DND-41 (cell line): ENCODE measurements around the gene CDS2.

ENCODE experiments used
- ATAC-seq: fragments of 200-7000 bp; cut with Tn5 transposase; 3 replicates; pipeline ENCODE4 v1.9.1; 2021; ENCODE audit warnings: low read depth; ENCODE audit not compliant: insufficient read depth
- DNase-seq: peaks from one replicate; pipeline ENCODE4 v3.0.0-alpha.2; 2020
- H2AFZ ChIP-seq: 2 replicates; pipeline ENCODE4 v1.6.0; 2012; ENCODE audit warnings: low read depth, low read length
- H3K27ac ChIP-seq: 2 replicates; pipeline ENCODE4 v1.5.1; 2012; ENCODE audit warnings: low read length, inconsistent platforms
- H3K27me3 ChIP-seq: fragments of 200-600 bp; sonication (generic); 2 replicates; pipeline ENCODE4 v1.6.0; 2012; ENCODE audit warnings: low read length, mild to moderate bottlenecking, inconsistent platforms; ENCODE audit not compliant: insufficient read depth, poor library complexity
- H3K36me3 ChIP-seq: 2 replicates; pipeline ENCODE4 v1.5.1; 2012; ENCODE audit warnings: low read length, inconsistent platforms; ENCODE audit not compliant: insufficient read depth
- H3K4me1 ChIP-seq: 2 replicates; pipeline ENCODE4 v1.5.1; 2012; ENCODE audit warnings: mild to moderate bottlenecking, low read length; ENCODE audit not compliant: insufficient read depth
- H3K4me2 ChIP-seq: 2 replicates; pipeline ENCODE4 v1.6.0; 2012; ENCODE audit warnings: mild to moderate bottlenecking, moderate library complexity, low read length, inconsistent platforms; ENCODE audit not compliant: insufficient read depth
- H3K4me3 ChIP-seq, 2 experiments: fragments of 200-600 bp in 1 of 2; shearing (Covaris generic) in 1 of 2; 2 replicates each; pipeline ENCODE4 v1.5.1; 2012 to 2016; ENCODE audit warnings: inconsistent platforms in 2 of 2, low read length in 2 of 2, mild to moderate bottlenecking in 2 of 2, low read depth in 1 of 2, moderate library complexity in 1 of 2
- H3K79me2 ChIP-seq: 2 replicates; pipeline ENCODE4 v1.6.0; 2012; ENCODE audit warnings: low read length, inconsistent platforms; ENCODE audit not compliant: insufficient read depth
- H3K9ac ChIP-seq: 2 replicates; pipeline ENCODE4 v1.6.0; 2012; ENCODE audit warnings: low read depth, mild to moderate bottlenecking, inconsistent platforms, low read length, moderate library complexity
- H3K9me3 ChIP-seq: 2 replicates; pipeline ENCODE4 v1.5.1; 2012; ENCODE audit warnings: low read length, moderate library complexity, mild to moderate bottlenecking, inconsistent platforms; ENCODE audit not compliant: insufficient read depth, severe bottlenecking
- H4K20me1 ChIP-seq: 2 replicates; pipeline ENCODE4 v1.6.0; 2012; ENCODE audit warnings: low read length; ENCODE audit not compliant: insufficient read depth
- EZH2 ChIP-seq: IDR thresholded peaks from 3 replicates; pipeline ENCODE4 v1.6.1; 2012; ENCODE audit warnings: borderline replicate concordance, low read depth, mild to moderate bottlenecking, moderate library complexity, low read length, inconsistent platforms; ENCODE audit not compliant: severe bottlenecking
- TF ChIP-seq, protein P1 (sequence below): IDR thresholded peaks from 2 replicates; pipeline ENCODE4 v1.5.1; 2012; ENCODE audit warnings: borderline replicate concordance, low read length, moderate library complexity, mild to moderate bottlenecking; ENCODE audit not compliant: poor library complexity, severe bottlenecking; ENCODE audit errors: extremely low read depth

CDS2 gene

DNA sequence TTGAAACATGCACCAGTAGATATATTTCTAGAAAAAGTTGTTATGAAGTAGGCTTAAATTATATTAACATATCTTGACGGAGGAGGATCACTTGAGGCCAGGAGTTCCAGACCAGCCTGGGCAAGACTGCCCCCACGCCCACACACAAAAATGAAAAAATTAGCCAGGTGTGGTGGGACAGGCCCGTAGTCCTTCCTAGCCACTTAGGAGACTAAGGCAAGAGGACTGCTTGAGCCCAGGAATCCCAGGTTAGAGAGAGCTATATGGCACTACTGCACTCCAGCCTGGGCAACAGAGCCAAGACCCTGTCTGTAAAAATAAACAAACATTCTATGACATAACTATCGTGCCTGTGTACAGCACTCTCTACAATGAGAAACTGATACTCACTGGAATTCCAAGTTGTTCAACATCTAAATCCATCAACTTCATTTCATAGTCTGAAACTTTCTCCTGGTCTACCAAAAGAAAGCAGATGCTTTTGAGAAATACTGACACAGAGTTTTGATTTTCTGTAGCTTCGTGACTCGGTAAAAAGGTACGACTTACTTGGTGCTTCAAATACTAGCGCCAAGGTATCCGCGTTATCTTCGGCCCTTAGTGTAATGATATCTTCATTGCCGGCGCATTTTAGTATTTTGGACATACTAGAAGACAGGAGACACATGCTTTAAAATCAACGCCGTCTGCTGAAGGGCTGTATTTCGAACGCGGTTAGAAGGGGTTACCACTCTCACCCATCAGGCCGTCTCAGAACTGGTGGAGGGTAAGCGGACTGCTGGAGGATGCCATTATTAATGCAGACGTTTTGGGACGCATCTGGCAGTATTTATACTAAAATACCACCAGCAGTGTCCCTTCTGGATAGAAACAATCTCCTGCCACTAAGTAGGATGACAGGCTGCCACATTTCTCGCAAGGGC is 8.3 kb upstream of the CDS2 start:
- Histone ChIP-seq H3K4me3 (peak overlapping the region; percentile 57 to 97), H3K27ac (peak overlapping the region; percentile 100), H2AFZ (peak overlapping the region; percentile 91), H3K9me3 (no peaks in the 10 kb centered on the region), H3K9ac (peak overlapping the region; percentile 99), H4K20me1 (peaks cover 50% of the 10 kb centered on the region), H3K79me2 (peaks cover 78% of the 10 kb centered on the region), H3K4me1 (peaks cover 65% of the 10 kb centered on the region), H3K4me2 (peak overlapping the region; percentile 88), H3K27me3 (no peaks in the 10 kb centered on the region), H3K36me3 (peaks cover 61% of the 10 kb centered on the region)
- DNase-seq (no peak), ATAC-seq (no peak)
- no peak for TF ChIP-seq EZH2
- TF ChIP-seq, protein P1, sequence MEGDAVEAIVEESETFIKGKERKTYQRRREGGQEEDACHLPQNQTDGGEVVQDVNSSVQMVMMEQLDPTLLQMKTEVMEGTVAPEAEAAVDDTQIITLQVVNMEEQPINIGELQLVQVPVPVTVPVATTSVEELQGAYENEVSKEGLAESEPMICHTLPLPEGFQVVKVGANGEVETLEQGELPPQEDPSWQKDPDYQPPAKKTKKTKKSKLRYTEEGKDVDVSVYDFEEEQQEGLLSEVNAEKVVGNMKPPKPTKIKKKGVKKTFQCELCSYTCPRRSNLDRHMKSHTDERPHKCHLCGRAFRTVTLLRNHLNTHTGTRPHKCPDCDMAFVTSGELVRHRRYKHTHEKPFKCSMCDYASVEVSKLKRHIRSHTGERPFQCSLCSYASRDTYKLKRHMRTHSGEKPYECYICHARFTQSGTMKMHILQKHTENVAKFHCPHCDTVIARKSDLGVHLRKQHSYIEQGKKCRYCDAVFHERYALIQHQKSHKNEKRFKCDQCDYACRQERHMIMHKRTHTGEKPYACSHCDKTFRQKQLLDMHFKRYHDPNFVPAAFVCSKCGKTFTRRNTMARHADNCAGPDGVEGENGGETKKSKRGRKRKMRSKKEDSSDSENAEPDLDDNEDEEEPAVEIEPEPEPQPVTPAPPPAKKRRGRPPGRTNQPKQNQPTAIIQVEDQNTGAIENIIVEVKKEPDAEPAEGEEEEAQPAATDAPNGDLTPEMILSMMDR = no peak

DNA sequence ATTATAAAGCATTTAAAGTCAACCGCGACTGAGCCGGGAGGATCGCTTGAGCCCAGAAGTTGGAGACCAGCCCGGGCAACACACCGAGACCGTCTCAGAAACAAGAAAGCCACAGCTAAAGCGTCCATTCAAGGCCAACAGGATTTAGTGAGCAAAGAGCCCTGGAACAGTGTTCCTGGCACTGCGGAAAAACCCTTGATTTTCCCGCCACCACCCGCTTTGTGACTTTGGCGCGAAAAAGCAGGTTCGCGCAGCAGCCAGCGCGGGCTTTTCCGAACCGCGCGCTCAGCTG is 7.7 kb upstream of the CDS2 start:
- Histone ChIP-seq H3K36me3 (peaks cover 55% of the 10 kb centered on the region), H3K4me1 (peaks cover 59% of the 10 kb centered on the region), H3K9me3 (no peaks in the 10 kb centered on the region), H3K4me3 (peak overlapping the region; percentile 57 to 97), H3K27me3 (no peaks in the 10 kb centered on the region), H3K4me2 (peak overlapping the region; percentile 88), H4K20me1 (peaks cover 50% of the 10 kb centered on the region), H3K79me2 (peaks cover 78% of the 10 kb centered on the region), H3K9ac (peak overlapping the region; percentile 99), H3K27ac (peak overlapping the region; percentile 100), H2AFZ (peak overlapping the region; percentile 91)
- no peak for TF ChIP-seq EZH2
- TF ChIP-seq, protein P1 = peak; percentile 3
- DNase-seq (no peak), ATAC-seq (no peak)

DNA sequence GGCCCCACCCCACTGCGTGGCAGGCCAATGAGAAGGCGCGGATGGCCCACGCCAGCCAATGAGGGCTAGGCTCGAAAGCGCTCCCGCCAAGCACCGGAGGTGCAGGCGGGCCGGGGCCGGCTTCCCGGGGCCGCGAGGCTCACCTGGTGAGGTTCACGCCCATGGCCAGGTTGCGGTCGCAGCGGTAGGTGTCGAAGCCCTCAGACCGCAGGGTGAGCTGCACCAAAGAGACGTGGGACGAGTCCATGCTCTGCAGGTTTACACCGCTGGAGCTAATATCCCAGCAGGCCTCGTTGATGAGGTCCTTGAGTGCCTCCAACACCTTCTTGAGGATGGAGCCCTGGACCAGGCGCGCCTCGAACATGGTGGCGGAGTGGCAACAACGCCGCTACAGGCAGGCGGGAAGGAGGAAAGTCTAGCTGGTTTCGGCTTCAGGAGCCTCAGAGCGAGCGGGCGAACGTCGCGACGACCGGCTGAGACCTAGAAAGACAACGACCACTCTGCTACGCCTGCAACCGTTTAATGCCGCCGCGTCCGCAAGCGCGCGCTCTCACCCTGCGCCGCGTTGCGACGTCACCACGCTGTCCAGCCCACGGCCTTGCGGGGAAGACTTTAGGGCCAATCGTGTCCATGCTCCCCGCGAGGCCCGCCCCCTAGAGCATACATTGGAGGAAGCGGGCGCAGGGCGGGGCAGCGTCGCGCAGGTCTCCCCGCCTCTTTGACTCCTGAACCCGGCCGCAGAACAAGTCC is 7.2 kb upstream of the CDS2 start, which contains the start of gene PCNA:
Gene PCNA (minus strand): TSS at position 524 of the 750 bp plus-strand sequence. CDS start 160 bp downstream, at position 364.
- Histone ChIP-seq H3K9ac (peak within 1 kb of the TSS; percentile 99), H3K4me2 (peak within 1 kb of the TSS; percentile 88), H3K79me2 (peaks cover 75% of the 10 kb centered on the region), H3K27ac (peak within 1 kb of the TSS; percentile 100), H3K27me3 (no peaks in the 10 kb centered on the region), H2AFZ (peak within 1 kb of the TSS; percentile 91), H3K4me3 (peak within 1 kb of the TSS; percentile 57 to 97), H3K36me3 (peaks cover 50% of the 10 kb centered on the region), H4K20me1 (peaks cover 45% of the 10 kb centered on the region), H3K9me3 (no peaks in the 10 kb centered on the region), H3K4me1 (peaks cover 54% of the 10 kb centered on the region)
- DNase-seq = peak; percentile 100
- TF ChIP-seq EZH2 = no peak
- TF ChIP-seq, protein P1 = no peak
- ATAC-seq = peak; percentile 87
